ENCODE results near the gene VPS13D.
A peak's percentile ranks its signal among the peaks of the same experiment; 100 is the strongest.

VPS13D gene

DNA sequence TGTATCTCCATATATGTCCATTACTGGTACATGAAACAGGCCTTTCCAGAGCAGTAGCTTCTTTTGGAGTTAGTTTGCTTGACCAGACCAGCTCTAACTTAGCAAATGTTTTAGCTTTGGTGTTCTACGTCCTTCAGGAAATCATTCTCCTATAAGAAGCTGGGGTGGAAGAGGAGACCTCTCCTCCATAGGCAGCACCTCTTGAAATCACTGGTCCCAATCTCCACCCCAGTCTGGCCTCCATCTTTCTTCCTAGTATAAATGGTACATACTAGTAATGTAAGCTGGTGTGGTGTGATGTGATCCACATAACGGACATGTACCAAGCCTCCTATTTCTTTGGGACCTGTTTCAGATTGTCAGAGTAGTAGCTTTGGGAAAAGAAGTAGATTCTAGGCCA, 216.8 kb downstream of the VPS13D start:
- H3K79me1 ChIP-seq (ENCODE audit: low read length): no peaks in the 10 kb centered on the region
- peaks cover 5% of the 10 kb centered on the region for H3K4me1 ChIP-seq (ENCODE audit: control insufficient read depth, low read depth, low read length)
- H2BK5ac ChIP-seq (ENCODE audit: low read length): no peak overlapping the region
- no peak overlapping the region for H3K4me2 ChIP-seq (ENCODE audit: low read length)
- no peaks in the 10 kb centered on the region for H3K36me3 ChIP-seq (ENCODE audit: control insufficient read depth, insufficient read depth, low read length)
- no peak for DNase-seq
- no peak overlapping the region for H2AK5ac ChIP-seq (ENCODE audit: low read length)
- H3K79me2 ChIP-seq (ENCODE audit: control insufficient read depth, insufficient read depth, low read length): no peaks in the 10 kb centered on the region
- H3K56ac ChIP-seq (ENCODE audit: low read length): no peak overlapping the region
- WGBS (ENCODE audit: extremely low coverage, insufficient coverage, low lambda C conversion rate): no CpG with 5 or more reads among the region's 2 CpGs
- H4K5ac ChIP-seq (ENCODE audit: low read length): no peak overlapping the region
- no peak overlapping the region for H3K4me3 ChIP-seq (ENCODE audit: low read length)
- no peak overlapping the region for H2BK15ac ChIP-seq (replicated peaks; ENCODE audit: low read depth)
- H2BK120ac ChIP-seq (ENCODE audit: low read depth, low read length): no peak overlapping the region
- H3K4ac ChIP-seq (ENCODE audit: low read depth, low read length): no peak overlapping the region
- no peak overlapping the region for H3K18ac ChIP-seq (ENCODE audit: low read length)
- H3K9ac ChIP-seq (ENCODE audit: low read length): no peak overlapping the region
- no peak overlapping the region for H3K23ac ChIP-seq (ENCODE audit: low read length)
- H3K27ac ChIP-seq (ENCODE audit: low read depth, low read length): no peak overlapping the region
- no peaks in the 10 kb centered on the region for H3K27me3 ChIP-seq (ENCODE audit: insufficient read depth, low read length, poor library complexity)
- H4K8ac ChIP-seq (ENCODE audit: low read depth, low read length): no peak overlapping the region

DNA sequence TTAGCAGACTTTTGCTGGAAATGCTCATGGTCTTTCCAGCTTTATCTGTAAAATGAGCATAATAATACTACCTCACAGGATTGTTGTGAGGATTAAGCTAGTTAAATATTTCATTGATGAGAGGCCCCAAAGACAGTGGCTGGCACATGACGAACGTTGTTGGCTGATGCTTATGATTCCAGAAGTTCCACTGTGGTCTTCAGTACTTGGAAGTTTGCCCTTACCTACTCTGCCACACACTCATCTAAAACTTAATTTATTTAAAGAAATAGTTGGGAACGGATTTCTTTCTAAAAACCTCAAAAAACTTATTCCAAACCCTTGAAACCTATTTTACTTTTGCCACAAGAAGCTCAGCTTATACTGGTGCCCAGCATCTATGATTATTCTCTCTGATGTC, 217.5 kb downstream of the VPS13D start:
- no peaks in the 10 kb centered on the region for H3K27me3 ChIP-seq (ENCODE audit: insufficient read depth, low read length, poor library complexity)
- H3K79me1 ChIP-seq (ENCODE audit: low read length): no peaks in the 10 kb centered on the region
- H3K36me3 ChIP-seq (ENCODE audit: control insufficient read depth, insufficient read depth, low read length): no peaks in the 10 kb centered on the region
- H2BK15ac ChIP-seq (replicated peaks; ENCODE audit: low read depth): no peak overlapping the region
- H3K4me3 ChIP-seq (ENCODE audit: low read length): no peak overlapping the region
- no peak overlapping the region for H2BK120ac ChIP-seq (ENCODE audit: low read depth, low read length)
- H3K9ac ChIP-seq (ENCODE audit: low read length): no peak overlapping the region
- H3K56ac ChIP-seq (ENCODE audit: low read length): no peak overlapping the region
- H3K79me2 ChIP-seq (ENCODE audit: control insufficient read depth, insufficient read depth, low read length): no peaks in the 10 kb centered on the region
- no peak overlapping the region for H4K8ac ChIP-seq (ENCODE audit: low read depth, low read length)
- H2AK5ac ChIP-seq (ENCODE audit: low read length): no peak overlapping the region
- no peak overlapping the region for H3K27ac ChIP-seq (ENCODE audit: low read depth, low read length)
- DNase-seq: no peak
- no peak overlapping the region for H3K23ac ChIP-seq (ENCODE audit: low read length)
- peaks cover 5% of the 10 kb centered on the region for H3K4me1 ChIP-seq (ENCODE audit: control insufficient read depth, low read depth, low read length)
- no peak overlapping the region for H3K4ac ChIP-seq (ENCODE audit: low read depth, low read length)
- H3K18ac ChIP-seq (ENCODE audit: low read length): no peak overlapping the region
- H4K5ac ChIP-seq (ENCODE audit: low read length): no peak overlapping the region
- no peak overlapping the region for H3K4me2 ChIP-seq (ENCODE audit: low read length)
- WGBS (ENCODE audit: extremely low coverage, insufficient coverage, low lambda C conversion rate): 100% methylated on average over 1 of the region's 3 CpGs
- no peak overlapping the region for H2BK5ac ChIP-seq (ENCODE audit: low read length)

DNA sequence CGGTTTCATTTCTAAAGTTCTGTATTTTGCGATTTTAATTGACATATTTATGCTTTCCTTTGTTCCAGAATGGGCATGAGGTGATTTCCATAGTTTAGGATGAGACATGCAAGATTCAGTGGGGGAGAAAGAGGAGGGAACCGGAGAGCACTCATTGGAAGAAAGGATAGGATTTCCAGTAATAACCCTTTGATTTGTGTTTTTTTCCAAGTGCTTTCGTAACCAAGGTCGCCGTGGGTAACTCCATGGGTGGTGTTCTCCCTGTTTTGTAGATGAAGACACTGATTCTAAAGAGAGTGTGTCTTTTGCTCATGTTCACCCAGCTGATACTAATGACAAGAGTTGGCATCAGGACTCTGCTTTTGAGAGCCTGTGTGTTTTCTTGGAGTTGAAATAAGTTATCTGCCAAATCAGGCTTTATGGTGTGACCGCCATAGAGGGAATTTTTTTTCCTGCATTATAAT, 218.1 kb downstream of the VPS13D start:
- no peak overlapping the region for H4K5ac ChIP-seq (ENCODE audit: low read length)
- H3K4ac ChIP-seq (ENCODE audit: low read depth, low read length): no peak overlapping the region
- no peak overlapping the region for H4K8ac ChIP-seq (ENCODE audit: low read depth, low read length)
- no peaks in the 10 kb centered on the region for H3K27me3 ChIP-seq (ENCODE audit: insufficient read depth, low read length, poor library complexity)
- DNase-seq: peak; percentile 14
- H2BK5ac ChIP-seq (ENCODE audit: low read length): no peak overlapping the region
- H2BK120ac ChIP-seq (ENCODE audit: low read depth, low read length): no peak overlapping the region
- H3K4me2 ChIP-seq (ENCODE audit: low read length): no peak overlapping the region
- no peak overlapping the region for H3K56ac ChIP-seq (ENCODE audit: low read length)
- no peak overlapping the region for H3K27ac ChIP-seq (ENCODE audit: low read depth, low read length)
- no peaks in the 10 kb centered on the region for H3K36me3 ChIP-seq (ENCODE audit: control insufficient read depth, insufficient read depth, low read length)
- no peak overlapping the region for H2AK5ac ChIP-seq (ENCODE audit: low read length)
- H3K4me1 ChIP-seq (ENCODE audit: control insufficient read depth, low read depth, low read length): peaks cover 5% of the 10 kb centered on the region
- H3K18ac ChIP-seq (ENCODE audit: low read length): no peak overlapping the region
- no peak overlapping the region for H3K23ac ChIP-seq (ENCODE audit: low read length)
- no peak overlapping the region for H3K4me3 ChIP-seq (ENCODE audit: low read length)
- H3K9ac ChIP-seq (ENCODE audit: low read length): no peak overlapping the region
- H3K79me2 ChIP-seq (ENCODE audit: control insufficient read depth, insufficient read depth, low read length): no peaks in the 10 kb centered on the region
- no peak overlapping the region for H2BK15ac ChIP-seq (replicated peaks; ENCODE audit: low read depth)
- no peaks in the 10 kb centered on the region for H3K79me1 ChIP-seq (ENCODE audit: low read length)
- no CpG with 5 or more reads among the region's 7 CpGs for WGBS (ENCODE audit: extremely low coverage, insufficient coverage, low lambda C conversion rate)

DNA sequence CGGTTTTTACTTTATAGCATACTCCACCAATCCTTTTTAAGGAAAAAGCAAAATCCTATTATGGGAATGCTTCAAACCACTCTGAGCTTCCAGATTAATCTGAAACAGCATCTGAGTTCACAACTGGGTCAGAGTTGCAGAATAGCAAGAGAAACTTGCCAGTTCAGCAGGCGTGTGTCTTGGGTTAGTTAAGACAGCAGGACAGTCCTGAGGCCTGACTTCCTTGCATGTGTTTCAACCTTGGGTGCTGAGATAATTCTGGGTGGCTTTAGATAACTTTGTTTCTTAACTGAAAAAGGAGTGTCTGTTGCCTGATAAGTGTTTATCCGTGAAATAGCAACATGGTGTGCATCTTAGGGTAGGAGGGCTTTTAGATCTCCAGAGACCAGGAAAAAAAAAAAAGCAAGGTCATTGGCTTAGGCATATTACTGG, 218.9 kb downstream of the VPS13D start:
- DNase-seq: peak; percentile 80

DNA sequence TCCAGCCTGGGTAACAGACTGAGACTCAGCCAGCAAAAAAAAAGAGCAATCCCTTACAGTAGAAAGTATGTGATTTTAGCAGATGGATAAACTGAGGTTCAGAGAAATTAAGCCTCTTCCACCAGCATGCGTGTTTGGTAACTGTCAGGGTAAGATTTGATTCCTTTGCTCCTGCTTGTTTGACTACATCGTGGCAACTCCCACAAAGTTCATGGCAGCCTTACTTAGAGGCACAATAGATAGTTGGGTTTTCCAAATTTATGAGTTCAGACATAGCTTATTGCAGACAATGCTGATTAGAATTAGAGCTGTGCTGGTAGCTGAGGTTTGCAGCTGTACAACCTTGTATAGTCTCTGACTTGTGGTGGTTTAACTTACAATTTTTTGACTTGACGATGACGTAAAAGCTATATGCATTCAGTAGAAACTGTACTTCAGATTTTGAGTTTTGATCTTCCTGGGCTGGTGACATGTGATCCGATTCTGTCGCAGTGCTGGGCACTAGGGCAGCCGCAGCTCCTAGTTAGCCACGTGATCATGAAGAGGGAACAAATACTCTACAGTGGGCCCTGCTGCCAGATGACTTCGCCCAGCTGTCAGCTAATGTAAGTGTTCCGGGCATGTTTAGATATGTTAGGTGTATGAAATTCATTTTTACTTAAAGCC, 220.4 kb downstream of the VPS13D start:
- H4K8ac ChIP-seq (ENCODE audit: low read depth, low read length): no peak overlapping the region
- no peak overlapping the region for H3K4me3 ChIP-seq (ENCODE audit: low read length)
- H3K56ac ChIP-seq (ENCODE audit: low read length): no peak overlapping the region
- H3K23ac ChIP-seq (ENCODE audit: low read length): no peak overlapping the region
- no peak overlapping the region for H3K27ac ChIP-seq (ENCODE audit: low read depth, low read length)
- no peaks in the 10 kb centered on the region for H3K36me3 ChIP-seq (ENCODE audit: control insufficient read depth, insufficient read depth, low read length)
- no peak overlapping the region for H2AK5ac ChIP-seq (ENCODE audit: low read length)
- no CpG with 5 or more reads among the region's 10 CpGs for WGBS (ENCODE audit: extremely low coverage, insufficient coverage, low lambda C conversion rate)
- peaks cover 5% of the 10 kb centered on the region for H3K4me1 ChIP-seq (ENCODE audit: control insufficient read depth, low read depth, low read length)
- no peak overlapping the region for H2BK15ac ChIP-seq (replicated peaks; ENCODE audit: low read depth)
- no peaks in the 10 kb centered on the region for H3K27me3 ChIP-seq (ENCODE audit: insufficient read depth, low read length, poor library complexity)
- no peak overlapping the region for H3K4me2 ChIP-seq (ENCODE audit: low read length)
- no peak overlapping the region for H3K4ac ChIP-seq (ENCODE audit: low read depth, low read length)
- no peaks in the 10 kb centered on the region for H3K79me1 ChIP-seq (ENCODE audit: low read length)
- H2BK120ac ChIP-seq (ENCODE audit: low read depth, low read length): no peak overlapping the region
- DNase-seq: no peak
- no peak overlapping the region for H4K5ac ChIP-seq (ENCODE audit: low read length)
- no peak overlapping the region for H2BK5ac ChIP-seq (ENCODE audit: low read length)
- H3K18ac ChIP-seq (ENCODE audit: low read length): no peak overlapping the region
- no peak overlapping the region for H3K9ac ChIP-seq (ENCODE audit: low read length)
- no peaks in the 10 kb centered on the region for H3K79me2 ChIP-seq (ENCODE audit: control insufficient read depth, insufficient read depth, low read length)

More for the DNA sequence above, 218.9 kb downstream of the VPS13D start:
- Histone ChIP-seq H2AK5ac (ENCODE audit: low read length) (no peak overlapping the region), H3K4me2 (ENCODE audit: low read length) (no peak overlapping the region), H3K23ac (ENCODE audit: low read length) (no peak overlapping the region), H2BK5ac (ENCODE audit: low read length) (no peak overlapping the region), H3K4ac (ENCODE audit: low read depth, low read length) (no peak overlapping the region), H4K8ac (ENCODE audit: low read depth, low read length) (no peak overlapping the region), H3K56ac (ENCODE audit: low read length) (no peak overlapping the region), H3K4me1 (ENCODE audit: control insufficient read depth, low read depth, low read length) (peaks cover 5% of the 10 kb centered on the region), H3K18ac (ENCODE audit: low read length) (no peak overlapping the region), H3K9ac (ENCODE audit: low read length) (no peak overlapping the region), H2BK15ac (replicated peaks; ENCODE audit: low read depth) (no peak overlapping the region), H3K79me1 (ENCODE audit: low read length) (no peaks in the 10 kb centered on the region), H2BK120ac (ENCODE audit: low read depth, low read length) (no peak overlapping the region), H3K79me2 (ENCODE audit: control insufficient read depth, insufficient read depth, low read length) (no peaks in the 10 kb centered on the region), H3K27ac (ENCODE audit: low read depth, low read length) (no peak overlapping the region), H3K4me3 (ENCODE audit: low read length) (no peak overlapping the region), H4K5ac (ENCODE audit: low read length) (no peak overlapping the region), H3K36me3 (ENCODE audit: control insufficient read depth, insufficient read depth, low read length) (no peaks in the 10 kb centered on the region), H3K27me3 (ENCODE audit: insufficient read depth, low read length, poor library complexity) (no peaks in the 10 kb centered on the region)
- WGBS (ENCODE audit: extremely low coverage, insufficient coverage, low lambda C conversion rate): no CpG with 5 or more reads among the region's 3 CpGs
